BJ (cell line): ENCODE measurements around the gene WDR74. TPM values are rescaled to one million over a fixed set of nuclear protein-coding genes. Genes with fewer than 3 reads are reported as not detected.
"Not testable (repeated sequence)": the region's sequence is repeated elsewhere in the genome, so short reads cannot be mapped to it uniquely, and the experiment has no call there.

Experiments
- CTCF ChIA-PET: fragments of 350-600 bp; formaldehyde crosslinking; extraction: SDS; loops from one replicate; lab custom pipeline; 2021; ENCODE audit warnings: antibody characterized with exemption, inconsistent platforms; lab: Yijun Ruan, JAX
- POLR2A ChIA-PET: fragments of 300-600 bp; sonication (Branson Sonifier 250); formaldehyde crosslinking; extraction: SDS; loops from one replicate; lab custom pipeline; 2021; ENCODE audit warnings: antibody characterized with exemption; lab: Charles Lee
- DNase-seq: peaks from one replicate; pipeline ENCODE4 v3.0.0-alpha.2; 2011; ENCODE audit warnings: low read depth
- H3K27me3 ChIP-seq: 2 replicates; pipeline ENCODE4 v1.6.0; 2011; ENCODE audit warnings: low read length; ENCODE audit not compliant: control insufficient read depth, insufficient read depth
- H3K36me3 ChIP-seq: 2 replicates; pipeline ENCODE4 v1.5.1; 2011; ENCODE audit warnings: low read length; ENCODE audit not compliant: control insufficient read depth, insufficient read depth
- H3K4me3 ChIP-seq: 2 replicates; pipeline ENCODE4 v1.5.1; 2011; ENCODE audit warnings: low read depth, mild to moderate bottlenecking, control low read depth, low read length
- polyA plus RNA-seq: library from polyadenylated mRNA; depleted of rRNA; stranded (reverse); fragments of >200 nt; gene quantifications from 2 replicates; pipeline ENCODE4 v1.2.3, GENCODE V29; 2011
- TF ChIP-seq, protein P1 (sequence below): IDR thresholded peaks from 2 replicates; pipeline ENCODE4 v1.5.1; 2011; ENCODE audit warnings: low read depth, mild to moderate bottlenecking, control low read depth, inconsistent platforms, low read length, moderate library complexity; ENCODE audit not compliant: insufficient read depth

WDR74 gene
- polyA plus RNA-seq, 1 experiment = 37.9 TPM

GRCh38 chr11:62835336-62835735, 4.1 kb downstream of the WDR74 start:
- no peaks in the 10 kb centered on the region for H3K27me3 ChIP-seq
- TF ChIP-seq, protein P1, sequence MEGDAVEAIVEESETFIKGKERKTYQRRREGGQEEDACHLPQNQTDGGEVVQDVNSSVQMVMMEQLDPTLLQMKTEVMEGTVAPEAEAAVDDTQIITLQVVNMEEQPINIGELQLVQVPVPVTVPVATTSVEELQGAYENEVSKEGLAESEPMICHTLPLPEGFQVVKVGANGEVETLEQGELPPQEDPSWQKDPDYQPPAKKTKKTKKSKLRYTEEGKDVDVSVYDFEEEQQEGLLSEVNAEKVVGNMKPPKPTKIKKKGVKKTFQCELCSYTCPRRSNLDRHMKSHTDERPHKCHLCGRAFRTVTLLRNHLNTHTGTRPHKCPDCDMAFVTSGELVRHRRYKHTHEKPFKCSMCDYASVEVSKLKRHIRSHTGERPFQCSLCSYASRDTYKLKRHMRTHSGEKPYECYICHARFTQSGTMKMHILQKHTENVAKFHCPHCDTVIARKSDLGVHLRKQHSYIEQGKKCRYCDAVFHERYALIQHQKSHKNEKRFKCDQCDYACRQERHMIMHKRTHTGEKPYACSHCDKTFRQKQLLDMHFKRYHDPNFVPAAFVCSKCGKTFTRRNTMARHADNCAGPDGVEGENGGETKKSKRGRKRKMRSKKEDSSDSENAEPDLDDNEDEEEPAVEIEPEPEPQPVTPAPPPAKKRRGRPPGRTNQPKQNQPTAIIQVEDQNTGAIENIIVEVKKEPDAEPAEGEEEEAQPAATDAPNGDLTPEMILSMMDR = no peak
- no peak overlapping the region for H3K4me3 ChIP-seq
- no peak for DNase-seq
- peaks cover 14% of the 10 kb centered on the region for H3K36me3 ChIP-seq
- CTCF ChIA-PET = interaction anchor here (2.0 kb wide), 1 partner anchor 48 kb away, joined by 7 read pairs; the partner anchor contains the start of gene TMEM179B
- POLR2A ChIA-PET = no interaction called here

DNA sequence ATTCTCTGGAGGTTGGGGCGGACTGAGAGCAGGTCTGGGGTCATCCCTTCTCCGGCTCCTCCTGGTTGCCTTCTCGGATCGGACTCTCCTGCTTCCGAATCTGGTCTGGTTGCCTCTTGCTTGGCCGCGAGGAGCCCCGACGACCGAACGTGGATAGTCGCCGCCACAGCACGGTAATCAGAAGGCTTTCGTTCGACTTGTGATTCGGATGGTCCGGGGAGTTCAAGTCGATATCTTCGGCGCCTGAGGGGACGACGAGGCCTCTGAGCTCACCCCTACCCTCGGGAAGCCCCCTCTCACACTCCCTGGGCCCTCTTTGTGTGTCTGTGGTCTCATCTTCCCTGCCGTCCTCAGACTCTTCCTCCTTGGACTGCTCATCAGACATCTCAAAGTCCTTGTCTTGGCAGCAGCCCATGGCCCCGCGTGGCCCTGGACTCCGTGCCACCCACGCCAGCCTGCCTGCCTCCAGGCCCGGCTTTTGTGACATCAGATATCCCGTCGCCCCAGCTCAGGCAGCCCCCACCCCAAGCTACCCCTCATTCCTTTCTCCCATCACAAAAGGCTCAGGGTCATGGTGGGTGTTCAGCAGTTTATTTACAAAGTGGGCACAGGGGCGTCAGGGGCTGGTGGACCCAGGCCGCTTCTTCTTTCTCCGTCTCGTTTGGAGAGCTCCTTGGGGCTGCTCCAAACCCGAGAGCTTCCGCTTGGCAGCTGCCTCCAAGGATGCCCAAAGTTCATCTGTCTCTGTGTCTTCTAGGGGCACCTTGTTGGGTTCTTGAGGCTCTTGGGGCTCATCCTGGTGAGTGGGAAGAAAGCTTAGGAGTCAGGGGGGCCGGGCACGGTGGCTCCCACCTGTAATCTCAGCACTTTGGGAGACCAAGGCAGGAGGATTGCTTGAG, 6.8 kb downstream of the WDR74 start, which contains the start of gene TEX54:
TSS of gene TEX54 (minus strand) at position 506 of the 899 bp plus-strand sequence.
- Histone ChIP-seq H3K36me3 (peaks cover 16% of the 10 kb centered on the region), H3K4me3 (peak within 1 kb of the TSS; percentile 92), H3K27me3 (no peaks in the 10 kb centered on the region)
- POLR2A ChIA-PET = interaction anchor here (0.5 to 2.2 kb wide), 2 partner anchors 8 to 1690 kb away, joined by 4 to 21 read pairs; no protein-coding TSS in a partner anchor
- TF ChIP-seq, protein P1 = no peak
- no peak for DNase-seq
- CTCF ChIA-PET = interaction anchor here (1.6 kb wide), 1 partner anchor 25 kb away, joined by 5 read pairs; no protein-coding TSS in a partner anchor

DNA sequence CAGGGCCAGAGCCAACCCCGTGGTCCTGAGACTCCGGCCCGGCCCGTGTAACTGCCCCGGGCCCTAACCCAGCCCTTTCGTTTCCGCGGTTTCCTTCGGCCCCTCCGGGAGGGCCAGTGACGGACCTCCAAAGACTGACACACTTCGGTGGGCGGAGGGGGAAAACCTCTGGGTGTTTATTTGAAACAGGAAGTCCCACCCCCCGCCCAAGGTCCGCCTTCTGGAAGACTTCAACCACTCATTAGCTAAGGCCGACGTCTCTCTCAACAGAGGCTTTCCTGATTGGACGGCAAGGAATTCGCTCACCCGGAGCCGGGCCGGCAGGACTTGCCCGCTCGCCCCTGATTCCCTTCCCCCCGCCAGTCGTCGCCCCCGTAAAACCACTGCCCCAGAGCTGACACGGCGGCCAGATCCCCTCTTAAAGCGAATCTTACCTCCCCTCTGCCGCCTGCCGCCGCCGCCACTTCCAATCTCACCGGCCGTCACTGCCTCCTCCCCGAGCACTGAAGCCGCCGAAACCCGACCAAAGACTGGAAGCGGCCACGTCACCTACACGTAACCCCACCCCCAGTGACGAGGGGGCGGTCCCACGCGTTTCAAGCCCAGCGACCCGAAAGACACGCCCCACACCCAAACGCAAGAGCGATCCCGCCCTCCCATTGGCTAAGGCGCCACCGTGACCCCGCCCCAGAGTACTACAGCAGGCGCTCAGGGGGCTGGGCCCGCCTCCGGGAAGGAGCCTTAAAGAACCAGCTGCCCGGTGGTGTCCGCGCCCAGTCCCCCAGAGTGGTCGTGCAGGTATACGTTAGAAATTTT, 7.7 kb downstream of the WDR74 start, which contains the start of gene STX5:
TSS of gene STX5 (minus strand) at position 532 of the 816 bp plus-strand sequence. CDS start 808 bp downstream, outside the sequence.
- peaks cover 24% of the 10 kb centered on the region for H3K36me3 ChIP-seq
- no peaks in the 10 kb centered on the region for H3K27me3 ChIP-seq
- POLR2A ChIA-PET = interaction anchor here (0.5 to 2.2 kb wide), 10 partner anchors 9 to 1689 kb away, joined by 3 to 21 read pairs (median 4); partner anchors contain the start of gene TAF6L
- peak within 1 kb of the TSS; percentile 92 for H3K4me3 ChIP-seq
- CTCF ChIA-PET = interaction anchor here (0.6 to 1.6 kb wide), 6 partner anchors 19 to 1829 kb away, joined by 3 to 5 read pairs (median 4); no protein-coding TSS in a partner anchor
- peak; percentile 89 for DNase-seq
- TF ChIP-seq, protein P1 = no peak

- Histone ChIP-seq H3K36me3 (peaks cover 24% of the 10 kb centered on the region), H3K4me3 (peak overlapping the region; percentile 92), H3K27me3 (no peaks in the 10 kb centered on the region)
- CTCF ChIA-PET = interaction anchor here (1.0 to 1.6 kb wide), 2 partner anchors 23 to 45 kb away, joined by 3 to 5 read pairs; no protein-coding TSS in a partner anchor
- TF ChIP-seq, protein P1 = no peak
- POLR2A ChIA-PET = interaction anchor here (0.5 to 2.2 kb wide), 6 partner anchors 10 to 60 kb away, joined by 3 to 21 read pairs (median 6); partner anchors contain the start of gene TAF6L
- no peak for DNase-seq
These were observed 8.4 kb downstream of the WDR74 start for GRCh38 chr11:62830904-62831519.

DNA sequence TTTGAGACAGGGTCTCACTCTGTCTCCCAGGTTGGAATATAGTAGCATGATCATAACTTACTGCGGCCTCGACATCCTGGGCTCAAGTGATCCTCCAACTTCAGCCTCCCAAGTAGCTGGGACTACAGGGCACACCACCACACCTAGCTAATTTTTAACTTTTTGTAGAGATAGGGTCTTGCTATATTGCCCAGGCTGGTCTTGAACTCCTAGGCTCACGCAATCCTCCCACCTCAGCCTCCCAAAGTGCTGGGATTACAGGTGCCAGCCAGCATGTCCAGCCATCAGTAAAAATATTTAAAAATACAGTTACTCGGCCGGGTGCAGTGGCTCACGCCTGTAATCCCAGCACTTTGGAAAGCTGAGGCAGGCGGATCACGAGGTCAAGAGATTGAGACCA, 11.3 kb downstream of the WDR74 start:
- ChIA-PET CTCF (interaction anchor here (2.4 to 3.2 kb wide), 2 partner anchors 12 to 42 kb away, joined by 6 to 24 read pairs; partner anchors contain the start of gene TMEM179B), POLR2A (interaction anchor here (0.5 kb wide), 1 partner anchor 84 kb away, joined by 4 read pairs; no protein-coding TSS in a partner anchor)
- peaks cover 27% of the 10 kb centered on the region for H3K36me3 ChIP-seq
- DNase-seq, H3K4me3 ChIP-seq, H3K27me3 ChIP-seq: not testable (repeated sequence)
